OCI-LY3 (cell line): ENCODE data around the gene PDE8A.

Source experiments
- H2AFZ ChIP-seq: fragments of 200-600, 300-600 bp; shearing (Covaris generic); 2 replicates; pipeline ENCODE4 v1.6.0; 2014; ENCODE audit warnings: antibody characterized with exemption, low read depth, low read length
- H3K27ac ChIP-seq: fragments of 200-600, 300-600 bp; sonication (generic); 2 replicates; pipeline ENCODE4 v1.5.1; 2014; ENCODE audit warnings: mild to moderate bottlenecking, low read length, moderate library complexity, mixed read lengths
- H3K27me3 ChIP-seq: fragments of 200-600, 300-600 bp; sonication (generic); 2 replicates; pipeline ENCODE4 v1.6.1; 2014; ENCODE audit warnings: low read depth, low read length, mixed read lengths
- H3K36me3 ChIP-seq: fragments of 200-600, 300-600 bp; sonication (generic); replicated peaks from 2 replicates; pipeline ENCODE3; 2014; ENCODE audit warnings: low read depth, low read length, mixed read lengths
- H3K4me1 ChIP-seq: fragments of 300-600, 200-600 bp; sonication (generic); 2 replicates; pipeline ENCODE4 v1.6.1; 2014; ENCODE audit warnings: low read length, mixed read lengths
- H3K4me2 ChIP-seq: fragments of 200-600, 300-600 bp; sonication (generic); 2 replicates; pipeline ENCODE4 v1.6.1; 2014; ENCODE audit warnings: low read length, mixed read lengths
- H3K4me3 ChIP-seq: fragments of 300-600, 200-600 bp; sonication (generic); 2 replicates; pipeline ENCODE4 v1.5.1; 2014; ENCODE audit warnings: antibody characterized with exemption, mild to moderate bottlenecking, low read length, moderate library complexity
- H3K79me2 ChIP-seq: fragments of 300-600, 200-600 bp; shearing (Covaris generic); 2 replicates; pipeline ENCODE4 v1.6.1; 2014; ENCODE audit warnings: mild to moderate bottlenecking, low read length, mixed read lengths
- H3K9ac ChIP-seq: fragments of 300-600, 200-600 bp; shearing (Covaris generic); 2 replicates; pipeline ENCODE4 v1.6.0; 2014; ENCODE audit warnings: mild to moderate bottlenecking, low read length, moderate library complexity
- H3K9me3 ChIP-seq: fragments of 200-600, 300-600 bp; shearing (Covaris generic); 2 replicates; pipeline ENCODE4 v1.6.1; 2014; ENCODE audit warnings: low read length, mixed read lengths; ENCODE audit not compliant: insufficient read depth
- H4K20me1 ChIP-seq: fragments of 200-600, 300-600 bp; sonication (generic); 2 replicates; pipeline ENCODE4 v1.6.1; 2016; ENCODE audit warnings: low read length, mixed read lengths; ENCODE audit not compliant: insufficient read depth
- EZH2phosphoT487 ChIP-seq: fragments of 200-600 bp; shearing (Covaris generic); IDR thresholded peaks from 2 replicates; pipeline ENCODE4 v1.6.1; 2018; ENCODE audit warnings: antibody characterized with exemption, mixed run types, low read depth
- TF ChIP-seq, protein P1 (sequence below): fragments of 200-600, 300-600 bp; sonication (generic); IDR thresholded peaks from 2 replicates; pipeline ENCODE4 v1.5.1; 2014; ENCODE audit warnings: antibody characterized with exemption, low read length, low read depth

The PDE8A gene

DNA sequence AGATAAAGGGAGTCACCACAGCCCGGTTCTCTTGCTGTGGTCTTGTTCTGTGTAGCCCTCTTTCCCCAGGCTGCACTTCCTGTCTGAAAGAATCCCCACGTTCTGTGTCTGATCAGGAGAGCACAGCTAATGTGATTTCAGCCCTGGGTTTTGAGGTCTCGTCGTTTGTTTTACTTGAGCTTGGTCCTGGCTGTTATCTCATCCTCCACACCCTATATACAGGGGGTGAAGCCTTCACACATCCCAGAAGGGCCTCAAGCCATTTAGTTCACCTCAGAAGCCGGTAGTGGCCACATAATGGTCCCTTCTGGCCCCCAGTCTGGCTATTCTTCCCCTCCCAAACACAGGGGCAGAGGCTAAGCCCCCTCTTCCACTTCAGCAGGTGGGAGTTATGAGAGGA is 115.6 kb downstream of the PDE8A start:
- Histone ChIP-seq H3K36me3 (peaks cover 12% of the 10 kb centered on the region), H3K4me1 (no peaks in the 10 kb centered on the region), H3K9ac (no peak overlapping the region), H3K9me3 (no peaks in the 10 kb centered on the region), H3K4me3 (no peak overlapping the region), H3K4me2 (no peak overlapping the region), H3K79me2 (no peaks in the 10 kb centered on the region), H3K27ac (no peak overlapping the region), H2AFZ (no peak overlapping the region), H4K20me1 (no peaks in the 10 kb centered on the region), H3K27me3 (no peaks in the 10 kb centered on the region)
- TF ChIP-seq, protein P1, sequence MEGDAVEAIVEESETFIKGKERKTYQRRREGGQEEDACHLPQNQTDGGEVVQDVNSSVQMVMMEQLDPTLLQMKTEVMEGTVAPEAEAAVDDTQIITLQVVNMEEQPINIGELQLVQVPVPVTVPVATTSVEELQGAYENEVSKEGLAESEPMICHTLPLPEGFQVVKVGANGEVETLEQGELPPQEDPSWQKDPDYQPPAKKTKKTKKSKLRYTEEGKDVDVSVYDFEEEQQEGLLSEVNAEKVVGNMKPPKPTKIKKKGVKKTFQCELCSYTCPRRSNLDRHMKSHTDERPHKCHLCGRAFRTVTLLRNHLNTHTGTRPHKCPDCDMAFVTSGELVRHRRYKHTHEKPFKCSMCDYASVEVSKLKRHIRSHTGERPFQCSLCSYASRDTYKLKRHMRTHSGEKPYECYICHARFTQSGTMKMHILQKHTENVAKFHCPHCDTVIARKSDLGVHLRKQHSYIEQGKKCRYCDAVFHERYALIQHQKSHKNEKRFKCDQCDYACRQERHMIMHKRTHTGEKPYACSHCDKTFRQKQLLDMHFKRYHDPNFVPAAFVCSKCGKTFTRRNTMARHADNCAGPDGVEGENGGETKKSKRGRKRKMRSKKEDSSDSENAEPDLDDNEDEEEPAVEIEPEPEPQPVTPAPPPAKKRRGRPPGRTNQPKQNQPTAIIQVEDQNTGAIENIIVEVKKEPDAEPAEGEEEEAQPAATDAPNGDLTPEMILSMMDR = no peak
- TF ChIP-seq EZH2phosphoT487 = no peak

DNA sequence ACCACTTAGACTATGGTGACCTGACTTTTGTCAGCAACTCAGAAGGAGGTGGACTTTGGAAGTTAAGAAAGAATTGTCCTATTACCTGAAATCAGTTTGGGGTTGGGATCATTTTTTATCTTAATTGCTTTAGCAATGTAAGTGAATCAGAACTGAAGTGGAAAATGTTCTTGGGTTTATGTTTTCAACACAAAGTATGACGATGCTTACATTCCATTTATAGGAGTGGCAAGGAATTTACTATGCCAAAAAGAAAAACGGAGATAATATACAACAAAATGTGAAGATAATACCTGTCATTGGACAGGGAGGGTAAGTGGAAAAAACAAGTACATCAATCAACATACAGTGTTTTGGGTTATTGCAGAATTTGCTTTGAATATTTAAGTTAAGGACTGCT is 116.1 kb downstream of the PDE8A start:
- Histone ChIP-seq H3K4me2 (no peak overlapping the region), H3K79me2 (no peaks in the 10 kb centered on the region), H3K27ac (no peak overlapping the region), H2AFZ (no peak overlapping the region), H3K4me3 (no peak overlapping the region), H3K36me3 (peaks cover 12% of the 10 kb centered on the region), H3K27me3 (no peaks in the 10 kb centered on the region), H3K9me3 (no peaks in the 10 kb centered on the region), H3K4me1 (no peaks in the 10 kb centered on the region), H4K20me1 (no peaks in the 10 kb centered on the region), H3K9ac (no peak overlapping the region)
- no peak for TF ChIP-seq EZH2phosphoT487
- TF ChIP-seq, protein P1 = no peak

DNA sequence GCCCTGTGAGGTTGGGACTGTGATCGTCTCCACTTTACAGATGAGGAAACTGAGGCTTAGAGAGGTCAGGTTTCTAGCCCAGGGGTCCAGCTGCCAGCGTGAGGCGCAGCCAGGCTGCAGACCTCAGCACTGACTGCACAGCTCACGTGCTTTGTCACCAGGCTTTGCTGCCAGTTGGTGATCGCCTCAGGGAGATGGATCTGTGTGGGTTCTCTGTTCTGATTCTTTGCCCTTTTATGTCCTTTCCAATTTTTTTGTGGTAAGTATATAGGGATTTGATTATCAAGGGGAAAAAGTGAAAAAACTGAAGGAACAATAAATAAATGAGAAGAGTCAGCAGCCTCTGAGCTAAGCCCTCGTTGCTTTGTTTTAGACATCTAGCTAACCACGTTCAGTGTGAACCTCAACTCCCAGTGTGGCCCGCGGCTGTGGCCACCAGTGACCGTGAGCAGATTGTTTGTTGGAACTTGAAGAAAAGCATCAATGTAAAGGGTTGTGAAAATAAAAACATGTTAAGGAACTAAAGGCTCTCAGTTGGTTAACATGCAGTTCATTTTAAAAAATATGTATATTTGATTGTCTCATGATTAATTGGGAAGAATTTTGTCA is 117.6 kb downstream of the PDE8A start:
- TF ChIP-seq, protein P1 = no peak
- TF ChIP-seq EZH2phosphoT487 = no peak
- H3K4me3 ChIP-seq = no peak overlapping the region
- H3K4me2 ChIP-seq = no peak overlapping the region
- no peak overlapping the region for H3K27ac ChIP-seq
- no peak overlapping the region for H3K9ac ChIP-seq
- H3K9me3 ChIP-seq = no peaks in the 10 kb centered on the region
- H3K79me2 ChIP-seq = no peaks in the 10 kb centered on the region
- peaks cover 12% of the 10 kb centered on the region for H3K36me3 ChIP-seq
- H3K27me3 ChIP-seq = no peaks in the 10 kb centered on the region
- no peak overlapping the region for H2AFZ ChIP-seq
- no peaks in the 10 kb centered on the region for H3K4me1 ChIP-seq
- H4K20me1 ChIP-seq = no peaks in the 10 kb centered on the region

DNA sequence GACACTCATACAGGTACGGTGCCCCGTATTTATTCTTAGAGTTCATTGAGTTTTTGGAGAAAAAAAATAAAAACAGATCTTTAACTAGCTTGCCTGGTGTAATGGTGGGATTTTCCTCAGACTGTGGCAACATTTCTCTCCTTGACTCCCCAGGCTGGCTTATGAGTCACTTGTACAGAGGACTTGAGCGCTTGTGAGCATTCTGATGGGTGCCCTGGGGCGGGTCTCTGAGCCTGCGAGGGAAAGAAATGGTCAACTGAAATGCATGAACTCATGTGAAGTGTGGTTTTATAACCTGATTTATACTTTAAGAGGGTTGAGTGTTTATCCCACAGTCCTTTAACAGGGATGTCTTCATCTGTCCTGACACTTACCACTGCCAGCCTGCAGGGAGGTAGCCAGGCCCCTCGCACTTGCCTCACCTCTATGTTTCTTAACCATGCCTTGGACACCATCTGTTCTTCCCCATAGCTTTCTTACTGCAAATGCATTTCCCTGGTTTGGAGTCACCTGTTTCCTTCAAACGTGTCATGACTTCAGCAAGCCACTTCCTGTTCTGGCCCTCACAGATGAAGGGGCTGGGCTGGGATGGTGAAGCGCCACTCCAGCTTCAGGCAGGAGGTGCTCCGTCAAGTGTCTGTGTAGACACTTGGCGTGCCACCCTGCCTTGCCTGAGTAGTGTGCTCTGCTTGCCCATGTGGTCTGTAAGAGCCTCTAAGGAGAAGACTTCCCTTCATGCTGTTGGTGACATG is 118.7 kb downstream of the PDE8A start:
- H3K36me3 ChIP-seq = peaks cover 12% of the 10 kb centered on the region
- no peak for TF ChIP-seq EZH2phosphoT487
- TF ChIP-seq, protein P1 = no peak
- H3K27me3 ChIP-seq = no peaks in the 10 kb centered on the region
- no peaks in the 10 kb centered on the region for H3K4me1 ChIP-seq
- no peak overlapping the region for H3K4me2 ChIP-seq
- H3K79me2 ChIP-seq = no peaks in the 10 kb centered on the region
- no peaks in the 10 kb centered on the region for H3K9me3 ChIP-seq
- no peak overlapping the region for H3K4me3 ChIP-seq
- no peaks in the 10 kb centered on the region for H4K20me1 ChIP-seq
- no peak overlapping the region for H2AFZ ChIP-seq
- no peak overlapping the region for H3K9ac ChIP-seq
- H3K27ac ChIP-seq = no peak overlapping the region
